K562 (cell line): ENCODE results near the gene IGF2R. TPM values are rescaled to one million over a fixed set of nuclear protein-coding genes. Genes with fewer than 3 reads are reported as not detected.

Experiments
- CCNT2 ChIP-seq: IDR thresholded peaks from 2 replicates; pipeline ENCODE4 v1.6.1; 2011; ENCODE audit warnings: borderline replicate concordance, low read depth, mild to moderate bottlenecking, moderate library complexity, mixed read lengths, low read length; ENCODE audit not compliant: insufficient read length; ENCODE audit errors: extremely low read depth
- CXXC5 ChIP-seq: fragments of 250-450 bp; sonication (Bioruptor Pico); IDR thresholded peaks from 2 replicates; pipeline ENCODE4 v1.8.0; 2022; ENCODE audit warnings: inconsistent platforms, mild to moderate bottlenecking, moderate library complexity
- FOS ChIP-seq: IDR thresholded peaks from 3 replicates; pipeline ENCODE4 v1.6.1; 2011; ENCODE audit not compliant: insufficient read length; ENCODE audit errors: extremely low read depth
- GTF2B ChIP-seq: IDR thresholded peaks from 2 replicates; pipeline ENCODE4 v1.6.1; 2011; ENCODE audit not compliant: insufficient read length; ENCODE audit errors: extremely low read depth
- HCFC1 ChIP-seq: IDR thresholded peaks from 2 replicates; pipeline ENCODE4 v1.6.1; 2012; ENCODE audit warnings: low read depth, low read length, improper control_type of control experiment
- KHSRP ChIP-seq: fragments of 450-650 bp; IDR thresholded peaks from 2 replicates; pipeline ENCODE4 v1.6.1; 2017
- MEF2A ChIP-seq: IDR thresholded peaks from 2 replicates; pipeline ENCODE4 v1.6.1; 2011; ENCODE audit warnings: low read depth, mild to moderate bottlenecking, low read length, moderate library complexity; ENCODE audit not compliant: control insufficient read depth
- MTF1 ChIP-seq: fragments of 250-450 bp; sonication (Bioruptor Pico); IDR thresholded peaks from 2 replicates; pipeline ENCODE4 v1.9.0; 2021; ENCODE audit warnings: moderate library complexity, mild to moderate bottlenecking, inconsistent platforms, borderline replicate concordance
- POLR2G ChIP-seq: fragments of 200-400 bp; formaldehyde crosslinking; IDR thresholded peaks from 2 replicates; pipeline ENCODE4 v1.6.1; 2017; ENCODE audit warnings: low read depth, mild to moderate bottlenecking, antibody characterized with exemption, low read length, moderate library complexity
- PTBP1 ChIP-seq: fragments of 200-400 bp; formaldehyde crosslinking; IDR thresholded peaks from 2 replicates; pipeline ENCODE4 v1.6.1; 2017; ENCODE audit warnings: low read depth, low read length
- RCOR1 ChIP-seq, 2 experiments: IDR thresholded peaks; 2 replicates each; pipeline ENCODE4 v1.6.1; 2012; ENCODE audit warnings: low read depth in 2 of 2, low read length in 2 of 2, borderline replicate concordance in 1 of 2, improper control_type of control experiment in 1 of 2
- RNF2 ChIP-seq: sonication (generic); IDR thresholded peaks from 2 replicates; pipeline ENCODE4 v1.6.1; 2016
- SMARCC2 ChIP-seq: fragments of 450-650 bp; IDR thresholded peaks from 2 replicates; pipeline ENCODE4 v1.6.1; 2017; ENCODE audit warnings: antibody characterized with exemption, moderate library complexity, mild to moderate bottlenecking, low read depth
- SNRNP70 ChIP-seq: fragments of 200-400 bp; formaldehyde crosslinking; optimal IDR thresholded peaks from 2 replicates; pipeline ENCODE3; 2017; ENCODE audit warnings: low read depth, low read length
- ZBTB40 ChIP-seq, 2 experiments: fragments of 450-650 bp in 1 of 2; sonication (generic) in 1 of 2; formaldehyde crosslinking in 1 of 2; IDR thresholded peaks; 2 replicates each; pipeline versions ENCODE4 v1.7.1 to v1.9.0; 2016 to 2022; ENCODE audit warnings: inconsistent platforms in 1 of 2, mild to moderate bottlenecking in 1 of 2, missing genetic modification reagents in 1 of 2
- ZBTB9 ChIP-seq: fragments of 450-650 bp; formaldehyde crosslinking; IDR thresholded peaks from 2 replicates; pipeline ENCODE4 v1.4.0; 2020; ENCODE audit warnings: mild to moderate bottlenecking, moderate library complexity
- ZC3H11A ChIP-seq: IDR thresholded peaks from 2 replicates; pipeline ENCODE4 v1.6.1; 2012; ENCODE audit warnings: low read depth, low read length, improper control_type of control experiment
- ZFPM2 ChIP-seq: fragments of 250-450 bp; sonication (Bioruptor Pico); IDR thresholded peaks from 2 replicates; pipeline ENCODE4 v1.5.1; 2022; ENCODE audit warnings: mild to moderate bottlenecking
- ZNF586 ChIP-seq: fragments of 450-650 bp; formaldehyde crosslinking; conservative IDR thresholded peaks from 2 replicates; pipeline ENCODE4 v1.4.0; 2020; ENCODE audit warnings: mild to moderate bottlenecking, moderate library complexity
- polyA plus RNA-seq, 8 experiments: library from polyadenylated mRNA; depleted of rRNA in 4 of 8; stranded (reverse) in 5 of 8; unstranded in 3 of 8; fragments of >200 nt; fragmentation: Nextera tagmentation in 2 of 8; fragmentation: Illumina TruSeq in 1 of 8; extraction: Ambion mirVana in 2 of 8; extraction: Trizol in 1 of 8; gene quantifications; 2 replicates each; pipeline versions ENCODE4 v1.2.1 to v1.2.3, GENCODE V29; 2011 to 2014; ENCODE audit warnings: inconsistent platforms in 1 of 8, missing spikeins in 1 of 8
- total RNA-seq, 7 experiments: library from RNA; depleted of rRNA in 6 of 7; stranded (reverse); fragments of >200 nt in 6 of 7; fragmentation: Illumina TruSeq in 2 of 7; extraction: Trizol in 2 of 7; gene quantifications; 2 replicates each; pipeline versions ENCODE4 v1.2.1 to v1.2.3, GENCODE V29; 2011 to 2021; ENCODE audit warnings: low replicate concordance in 1 of 7

Gene IGF2R
- total and polyA plus RNA-seq, 9 of the 15 experiments (the other 6 are each of a cell fraction or from before 2014, with no cell fraction given), result 3.5 to 92.3 (median 34.5) TPM

GRCh38 chr6:159973951-159974350 lies 5.1 kb downstream of the IGF2R start (continued):
- peak in 1 of 2 experiments; percentile 93; a peak in 2 of 4 replicates for TF ChIP-seq RCOR1 (IDR thresholded peaks at IDR 0.05; ENCODE audit: borderline replicate concordance in 1 of 2, low read depth in 2 of 2, low read length in 2 of 2)
- TF ChIP-seq MEF2A, result no peak
- TF ChIP-seq ZC3H11A, result no peak
- no peak for TF ChIP-seq CCNT2
- TF ChIP-seq ZBTB9, result no peak
- TF ChIP-seq FOS, result no peak
- TF ChIP-seq MTF1 (CRISPR knock-in tag), result no peak
- no peak for TF ChIP-seq HCFC1
- TF ChIP-seq POLR2G, result no peak
- no peak for TF ChIP-seq RNF2
- no peak for TF ChIP-seq SNRNP70
- TF ChIP-seq ZNF586, result no peak
- no peak for TF ChIP-seq PTBP1
- no peak for TF ChIP-seq KHSRP
- TF ChIP-seq GTF2B, result no peak
- TF ChIP-seq ZFPM2, result no peak
- TF ChIP-seq ZBTB40 (IDR thresholded peaks at IDR 0.05), result no peak
- no peak for TF ChIP-seq ZBTB40 (CRISPR knock-in tag; IDR thresholded peaks at IDR 0.05)
- TF ChIP-seq CXXC5 (CRISPR knock-in tag), result no peak
- peak; percentile 69; the same call in 1 of the 2 replicates for TF ChIP-seq SMARCC2
